GM12873 (cell line): ENCODE results near the gene HHIPL1.

Source experiments
- CTCF ChIP-seq: IDR thresholded peaks from 2 replicates; pipeline ENCODE4 v1.5.1; 2012; ENCODE audit warnings: low read depth, mild to moderate bottlenecking, moderate library complexity, low read length, control low read depth; ENCODE audit not compliant: insufficient read depth; ENCODE audit errors: missing control alignments

The HHIPL1 gene

GRCh38 chr14:99612738-99613330 is 32.1 kb upstream of the HHIPL1 start:
- no peak for TF ChIP-seq CTCF

GRCh38 chr14:99615497-99616157 is 29.3 kb upstream of the HHIPL1 start:
- no peak for TF ChIP-seq CTCF

- no peak for TF ChIP-seq CTCF
These were observed 27.8 kb upstream of the HHIPL1 start for GRCh38 chr14:99616832-99617800.

GRCh38 chr14:99619835-99620834 is 24.8 kb upstream of the HHIPL1 start:
- no peak for TF ChIP-seq CTCF

GRCh38 chr14:99621948-99622347 is 23.0 kb upstream of the HHIPL1 start:
- TF ChIP-seq CTCF: no peak

GRCh38 chr14:99624024-99624423 is 20.9 kb upstream of the HHIPL1 start:
- TF ChIP-seq CTCF: no peak
